OCI-LY1 (cell line): ENCODE results near the gene WNT7B.

ENCODE experiments used
- CTCF ChIP-seq: fragments of 200-600 bp; sonication (generic), shearing (Covaris generic); IDR thresholded peaks from 2 replicates; pipeline ENCODE4 v1.5.1; 2017; ENCODE audit warnings: mild to moderate bottlenecking, antibody characterized with exemption, low read length, moderate library complexity, mixed read lengths
- EZH2 ChIP-seq: fragments of 200-600 bp; sonication (generic), shearing (Covaris generic); IDR thresholded peaks from 2 replicates; pipeline ENCODE4 v1.8.0; 2017; ENCODE audit warnings: borderline replicate concordance, mixed run types, mild to moderate bottlenecking, antibody characterized with exemption, low read length, moderate library complexity, mixed read lengths

- TF ChIP-seq CTCF = no peak
- TF ChIP-seq EZH2 = no peak
Observed at GRCh38 chr22:45914309-45914708, 62.7 kb downstream of the WNT7B start.
